DND-41 (cell line): Measurements from ENCODE around the gene CDC45.
A peak's percentile ranks its signal among the peaks of the same experiment; 100 is the strongest.

Source experiments
- CTCF ChIP-seq: IDR thresholded peaks from 2 replicates; pipeline ENCODE4 v1.5.1; 2012; ENCODE audit warnings: borderline replicate concordance, low read length, moderate library complexity, mild to moderate bottlenecking; ENCODE audit not compliant: poor library complexity, severe bottlenecking; ENCODE audit errors: extremely low read depth
- EZH2 ChIP-seq: IDR thresholded peaks from 3 replicates; pipeline ENCODE4 v1.6.1; 2012; ENCODE audit warnings: borderline replicate concordance, low read depth, mild to moderate bottlenecking, moderate library complexity, low read length, inconsistent platforms; ENCODE audit not compliant: severe bottlenecking

GRCh38 chr22:19430890-19431541 is 48.7 kb upstream of the CDC45 start:
- peak; percentile 44 for TF ChIP-seq CTCF
- TF ChIP-seq EZH2: no peak
